Fibroblast of lung (primary cell): ENCODE data around the gene SIRT5.

Source experiments
- CTCF ChIP-seq, 2 donors: IDR thresholded peaks in 1 of 2; conservative IDR thresholded peaks in 1 of 2; 1 replicate in 1 of 2; 2 replicates in 1 of 2; pipeline ENCODE4 v1.5.1; 2011 to 2012; ENCODE audit warnings: low read length in 2 of 2, control low read depth in 1 of 2, inconsistent platforms in 1 of 2, low read depth in 1 of 2, mild to moderate bottlenecking in 1 of 2
- EZH2 ChIP-seq: IDR thresholded peaks from 2 replicates; pipeline ENCODE4 v1.5.1; 2012; ENCODE audit warnings: low read length, control low read depth, mild to moderate bottlenecking; ENCODE audit errors: missing control alignments

- TF ChIP-seq CTCF (conservative IDR thresholded peaks at IDR 0.05 in 1 of 2, IDR thresholded peaks at IDR 0.05 in 1 of 2; ENCODE audit: low read depth in 1 of 2, low read length in 2 of 2) (no peak), EZH2 (no peak)
Measured at GRCh38 chr6:13655700-13656099, 81.3 kb downstream of the SIRT5 start.
